Esophagus squamous epithelium (tissue), 5 donors: ENCODE data around the gene ESRRA. TPM values are rescaled to one million over a fixed set of nuclear protein-coding genes. Genes with fewer than 3 reads are reported as not detected.
A peak's percentile ranks its signal among the peaks of the same experiment; 100 is the strongest.

ENCODE experiments used
- DNase-seq: peaks from one replicate; lab custom pipeline; 2025; lab: John Stamatoyannopoulos, UW
- H3K27ac ChIP-seq, 4 donors: fragments of 200-600 bp; sonication (generic); one replicate each; pipeline ENCODE4 v1.5.1; 2016 to 2019; ENCODE audit warnings: mild to moderate bottlenecking in 1 of 4
- H3K27me3 ChIP-seq, 4 donors: fragments of 200-600 bp; sonication (generic); 1 replicate in 3 of 4; 2 replicates in 1 of 4; pipeline versions ENCODE4 v1.5.1 to v1.6.0; 2017 to 2021; ENCODE audit warnings: antibody characterized with exemption in 1 of 4
- H3K36me3 ChIP-seq, 3 donors: fragments of 200-600 bp; sonication (generic); one replicate each; pipeline ENCODE4 v1.5.1; 2016 to 2019
- H3K4me1 ChIP-seq, 3 donors: fragments of 200-600 bp; sonication (generic); one replicate each; pipeline ENCODE4 v1.5.1; 2017 to 2019
- H3K4me3 ChIP-seq, 4 donors: fragments of 200-600 bp; sonication (generic); 1 replicate in 3 of 4; 2 replicates in 1 of 4; pipeline ENCODE4 v1.5.1; 2016 to 2019; ENCODE audit warnings: mild to moderate bottlenecking in 2 of 4, moderate library complexity in 1 of 4
- H3K9me3 ChIP-seq, 3 donors: fragments of 200-600 bp; sonication (generic); one replicate each; pipeline ENCODE4 v1.5.1; 2016 to 2019
- POLR2A ChIP-seq, 4 donors: fragments of 450-650 bp; IDR thresholded peaks; one replicate each; pipeline ENCODE4 v1.6.1; 2017; ENCODE audit warnings: antibody characterized with exemption in 4 of 4, mild to moderate bottlenecking in 4 of 4, moderate library complexity in 3 of 4
- WGBS, 2 donors: methylation state at CpG; one replicate each; pipeline ENCODE4 v1.1.5; 2018; 5-methylcytosine and 5-hydroxymethylcytosine counted together
- intact Hi-C: fragments of 100-400 bp; cut with DNase I; formaldehyde crosslinking; loops from one replicate; pipeline ENCODE4 v1.15.0; 2022
- total RNA-seq, 4 donors: library from RNA; depleted of rRNA; stranded (reverse); fragments of >200 nt; gene quantifications; one replicate each; pipeline ENCODE4 v1.1.0, GENCODE V29; 2016
- TF ChIP-seq, protein P1 (sequence below), 6 experiments: fragments of 450-650 bp in 4 of 6; fragments of 200-600 bp in 2 of 6; sonication (generic) in 2 of 6; IDR thresholded peaks; one replicate each; pipeline ENCODE4 v1.5.1; 2016 to 2019; ENCODE audit warnings: antibody characterized with exemption in 6 of 6, mild to moderate bottlenecking in 4 of 6, moderate library complexity in 4 of 6
- donor health status: DM: yes; HTN: yes; CAD: no.

ESRRA gene
- total RNA-seq, 4 donors from 2014 or later, result 81.9 to 131 (median 99.7) TPM

- Histone ChIP-seq H3K4me1 (peaks cover 28 to 54% (median 34%) of the 10 kb centered on the region in 3 donors), H3K9me3 (no peaks in the 10 kb centered on the region), H3K36me3 (peaks cover 7 to 18% (median 9%) of the 10 kb centered on the region in 3 donors), H3K4me3 (no peak overlapping the region), H3K27ac (peak overlapping the region in 1 of 4 donors; percentile 93), H3K27me3 (no peaks in the 10 kb centered on the region)
- intact Hi-C loops, result no loop called here
- 79 to 82% methylated on average over 10 to 14 of the region's 25 CpGs for WGBS, 2 donors
- no peak for DNase-seq
- TF ChIP-seq, protein P1, sequence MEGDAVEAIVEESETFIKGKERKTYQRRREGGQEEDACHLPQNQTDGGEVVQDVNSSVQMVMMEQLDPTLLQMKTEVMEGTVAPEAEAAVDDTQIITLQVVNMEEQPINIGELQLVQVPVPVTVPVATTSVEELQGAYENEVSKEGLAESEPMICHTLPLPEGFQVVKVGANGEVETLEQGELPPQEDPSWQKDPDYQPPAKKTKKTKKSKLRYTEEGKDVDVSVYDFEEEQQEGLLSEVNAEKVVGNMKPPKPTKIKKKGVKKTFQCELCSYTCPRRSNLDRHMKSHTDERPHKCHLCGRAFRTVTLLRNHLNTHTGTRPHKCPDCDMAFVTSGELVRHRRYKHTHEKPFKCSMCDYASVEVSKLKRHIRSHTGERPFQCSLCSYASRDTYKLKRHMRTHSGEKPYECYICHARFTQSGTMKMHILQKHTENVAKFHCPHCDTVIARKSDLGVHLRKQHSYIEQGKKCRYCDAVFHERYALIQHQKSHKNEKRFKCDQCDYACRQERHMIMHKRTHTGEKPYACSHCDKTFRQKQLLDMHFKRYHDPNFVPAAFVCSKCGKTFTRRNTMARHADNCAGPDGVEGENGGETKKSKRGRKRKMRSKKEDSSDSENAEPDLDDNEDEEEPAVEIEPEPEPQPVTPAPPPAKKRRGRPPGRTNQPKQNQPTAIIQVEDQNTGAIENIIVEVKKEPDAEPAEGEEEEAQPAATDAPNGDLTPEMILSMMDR (IDR thresholded peaks at IDR 0.05), result peak in 2 of 6 experiments; percentile 22 to 38
- no peak for TF ChIP-seq POLR2A (IDR thresholded peaks at IDR 0.05)
Observed at GRCh38 chr11:64356498-64357411, 51.4 kb downstream of the ESRRA start.

DNA sequence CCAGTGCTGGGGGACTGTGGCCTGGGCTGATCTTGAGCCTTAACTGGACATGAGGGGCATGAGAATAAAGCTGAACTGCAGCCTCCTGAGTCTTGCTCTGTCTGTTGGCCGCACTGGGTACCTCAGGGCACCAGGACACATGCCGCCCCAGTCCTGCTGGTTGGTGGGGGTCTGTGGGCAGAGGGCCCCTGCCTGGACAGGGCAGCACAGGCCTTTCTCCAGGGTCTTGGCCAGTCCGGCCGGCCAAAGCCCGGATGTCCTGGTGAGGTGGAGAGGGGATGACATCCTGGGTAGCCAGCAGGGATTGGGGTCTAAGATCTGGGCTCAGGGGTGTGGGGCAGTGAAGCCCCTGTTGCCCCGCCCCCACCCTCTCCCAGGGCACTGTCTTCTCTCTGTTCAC is 52.1 kb downstream of the ESRRA start:
- no peaks in the 10 kb centered on the region for H3K9me3 ChIP-seq
- no CpG with 5 or more reads among the region's 6 CpGs for WGBS, 2 donors
- H3K27me3 ChIP-seq, result no peaks in the 10 kb centered on the region
- TF ChIP-seq, protein P1 (IDR thresholded peaks at IDR 0.05), result no peak
- no peak for TF ChIP-seq POLR2A (IDR thresholded peaks at IDR 0.05)
- no peak for DNase-seq
- intact Hi-C loops, result no loop called here
- H3K27ac ChIP-seq, result peak overlapping the region in 3 of 4 donors; percentile 89 to 93 (median 90)
- peaks cover 28 to 54% (median 34%) of the 10 kb centered on the region in 3 donors for H3K4me1 ChIP-seq
- peaks cover 8 to 25% (median 12%) of the 10 kb centered on the region in 3 donors for H3K36me3 ChIP-seq
- H3K4me3 ChIP-seq, result no peak overlapping the region

DNA sequence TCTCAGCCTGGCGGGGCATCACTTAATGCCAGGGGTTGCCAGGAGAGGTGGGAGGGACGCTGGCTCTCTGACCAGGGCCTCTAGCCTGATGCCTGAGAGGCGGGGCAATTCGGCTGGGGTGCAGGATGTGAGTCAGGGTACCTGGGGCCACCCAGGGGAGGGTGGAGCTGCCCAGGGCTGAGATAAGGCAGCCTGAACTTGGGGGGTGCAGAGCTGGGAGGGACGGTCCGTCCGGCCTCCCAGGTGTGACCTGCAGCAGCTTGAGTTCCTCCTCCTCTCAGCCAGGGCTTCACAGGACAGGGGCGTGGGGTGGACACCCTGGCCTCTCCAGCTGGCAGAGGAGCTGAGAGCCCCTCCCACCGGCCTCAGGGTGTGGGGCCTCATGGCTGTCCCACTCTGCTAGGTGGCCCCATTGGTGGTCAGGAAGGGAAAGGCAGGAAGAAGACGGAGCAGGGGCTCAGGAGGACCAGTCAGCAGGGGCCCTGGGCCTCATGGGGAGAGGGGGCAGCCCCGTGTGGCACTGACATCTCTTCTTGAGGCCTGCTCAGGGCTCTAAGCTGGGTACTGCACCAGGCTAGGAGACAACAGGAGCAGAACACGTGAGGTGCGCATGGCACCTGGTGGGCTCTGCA is 52.7 kb downstream of the ESRRA start:
- peak overlapping the region; percentile 67 to 97 (median 88) for H3K4me3 ChIP-seq
- no peak for DNase-seq
- H3K4me1 ChIP-seq, result peaks cover 28 to 54% (median 34%) of the 10 kb centered on the region in 3 donors
- H3K9me3 ChIP-seq, result no peaks in the 10 kb centered on the region
- H3K36me3 ChIP-seq, result peaks cover 10 to 31% (median 16%) of the 10 kb centered on the region in 3 donors
- intact Hi-C loops, result no loop called here
- peak overlapping the region; percentile 89 to 93 (median 90) for H3K27ac ChIP-seq
- TF ChIP-seq, protein P1 (IDR thresholded peaks at IDR 0.05), result no peak
- no peak for TF ChIP-seq POLR2A (IDR thresholded peaks at IDR 0.05)
- H3K27me3 ChIP-seq, result no peaks in the 10 kb centered on the region
- WGBS, 2 donors, result 0% methylated on average over 1 of the region's 13 CpGs

DNA sequence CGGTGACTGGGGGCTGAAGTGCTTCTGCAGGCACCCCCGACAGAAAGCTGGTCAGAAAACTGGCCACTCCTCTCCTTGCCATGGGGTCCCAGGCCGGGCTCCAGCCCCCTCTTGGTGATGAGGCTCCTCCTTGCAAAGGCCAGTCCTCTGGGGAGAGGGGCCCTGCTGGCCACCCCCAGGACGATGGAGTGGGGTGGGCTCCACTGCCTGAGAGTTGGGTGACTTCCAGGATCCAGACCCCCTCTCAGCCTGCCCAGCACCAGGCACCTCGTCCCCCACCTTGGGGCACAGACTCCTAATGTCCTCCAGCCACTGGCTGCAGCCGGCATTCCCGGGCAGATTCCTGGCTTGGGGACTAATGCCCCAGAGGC is 53.2 kb downstream of the ESRRA start:
- H3K27ac ChIP-seq, result peak overlapping the region; percentile 89 to 93 (median 90)
- no CpG with 5 or more reads among the region's 7 CpGs for WGBS, 2 donors
- DNase-seq, result no peak
- TF ChIP-seq, protein P1 (IDR thresholded peaks at IDR 0.05), result no peak
- H3K36me3 ChIP-seq, result peaks cover 11 to 36% (median 21%) of the 10 kb centered on the region in 3 donors
- no peaks in the 10 kb centered on the region for H3K27me3 ChIP-seq
- peaks cover 28 to 54% (median 34%) of the 10 kb centered on the region in 3 donors for H3K4me1 ChIP-seq
- intact Hi-C loops, result no loop called here
- no peaks in the 10 kb centered on the region for H3K9me3 ChIP-seq
- H3K4me3 ChIP-seq, result peak overlapping the region; percentile 67 to 97 (median 88)
